GM12875 (cell line): ENCODE data around the gene GZMM.

ENCODE experiments used
- H3K4me3 ChIP-seq: one replicate; pipeline ENCODE4 v1.5.1; 2011; ENCODE audit warnings: low read depth, low read length, control low read depth
- TF ChIP-seq, protein P1 (sequence below): IDR thresholded peaks from 2 replicates; pipeline ENCODE4 v1.5.1; 2011; ENCODE audit warnings: low read depth, mild to moderate bottlenecking, control low read depth, inconsistent platforms, low read length, moderate library complexity, borderline replicate concordance; ENCODE audit not compliant: insufficient read depth

Gene GZMM

DNA sequence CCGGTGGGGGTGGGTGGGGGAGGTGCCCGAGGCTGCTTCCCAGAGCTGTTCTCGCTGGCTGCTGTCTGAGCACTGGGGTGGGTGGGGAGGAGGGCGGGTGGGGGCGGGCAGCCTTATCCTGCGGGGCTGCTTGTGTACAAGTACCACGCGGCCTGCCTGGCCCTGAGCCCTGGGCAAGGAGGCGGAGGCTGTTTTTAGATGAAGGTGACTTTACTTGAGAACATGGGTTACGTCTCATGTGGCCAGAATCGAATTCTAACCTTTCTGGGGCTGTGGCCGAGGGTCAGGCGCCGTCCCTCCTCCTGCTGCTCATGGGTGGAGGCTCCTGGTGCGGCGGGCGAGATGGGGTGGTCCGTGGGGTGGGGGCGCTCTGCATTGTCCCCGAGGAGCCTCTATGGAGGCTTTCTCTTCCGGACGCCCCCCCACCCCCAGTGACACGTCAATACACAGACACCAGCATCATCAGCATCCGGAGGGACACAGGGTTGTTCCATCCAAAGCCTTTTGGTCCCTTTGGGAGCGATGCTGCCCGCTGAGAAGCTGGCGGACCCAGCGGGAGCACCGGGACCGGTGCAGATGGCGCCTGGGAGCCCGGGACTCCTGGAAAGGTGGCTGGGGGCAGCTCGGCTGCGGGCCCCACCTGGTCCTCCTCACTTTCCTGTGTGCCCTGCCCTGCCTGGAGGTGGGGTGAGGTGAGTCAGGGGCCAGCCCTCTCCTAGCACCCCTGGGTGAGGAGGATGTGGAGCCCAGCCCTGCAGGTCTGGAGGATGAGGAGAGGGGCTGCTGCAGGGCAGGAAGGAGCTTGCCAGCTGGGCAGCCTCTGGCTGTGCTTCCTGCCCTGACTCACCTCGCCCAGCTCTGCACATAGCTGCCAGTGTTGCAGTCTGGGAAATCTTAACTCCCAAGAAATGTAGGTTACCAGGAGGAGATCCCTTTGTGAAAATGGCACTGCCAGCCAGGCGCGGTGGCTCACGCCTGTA, 32.0 kb downstream of the GZMM start:
- TF ChIP-seq, protein P1, sequence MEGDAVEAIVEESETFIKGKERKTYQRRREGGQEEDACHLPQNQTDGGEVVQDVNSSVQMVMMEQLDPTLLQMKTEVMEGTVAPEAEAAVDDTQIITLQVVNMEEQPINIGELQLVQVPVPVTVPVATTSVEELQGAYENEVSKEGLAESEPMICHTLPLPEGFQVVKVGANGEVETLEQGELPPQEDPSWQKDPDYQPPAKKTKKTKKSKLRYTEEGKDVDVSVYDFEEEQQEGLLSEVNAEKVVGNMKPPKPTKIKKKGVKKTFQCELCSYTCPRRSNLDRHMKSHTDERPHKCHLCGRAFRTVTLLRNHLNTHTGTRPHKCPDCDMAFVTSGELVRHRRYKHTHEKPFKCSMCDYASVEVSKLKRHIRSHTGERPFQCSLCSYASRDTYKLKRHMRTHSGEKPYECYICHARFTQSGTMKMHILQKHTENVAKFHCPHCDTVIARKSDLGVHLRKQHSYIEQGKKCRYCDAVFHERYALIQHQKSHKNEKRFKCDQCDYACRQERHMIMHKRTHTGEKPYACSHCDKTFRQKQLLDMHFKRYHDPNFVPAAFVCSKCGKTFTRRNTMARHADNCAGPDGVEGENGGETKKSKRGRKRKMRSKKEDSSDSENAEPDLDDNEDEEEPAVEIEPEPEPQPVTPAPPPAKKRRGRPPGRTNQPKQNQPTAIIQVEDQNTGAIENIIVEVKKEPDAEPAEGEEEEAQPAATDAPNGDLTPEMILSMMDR, result no peak
- H3K4me3 ChIP-seq, result no peak overlapping the region

DNA sequence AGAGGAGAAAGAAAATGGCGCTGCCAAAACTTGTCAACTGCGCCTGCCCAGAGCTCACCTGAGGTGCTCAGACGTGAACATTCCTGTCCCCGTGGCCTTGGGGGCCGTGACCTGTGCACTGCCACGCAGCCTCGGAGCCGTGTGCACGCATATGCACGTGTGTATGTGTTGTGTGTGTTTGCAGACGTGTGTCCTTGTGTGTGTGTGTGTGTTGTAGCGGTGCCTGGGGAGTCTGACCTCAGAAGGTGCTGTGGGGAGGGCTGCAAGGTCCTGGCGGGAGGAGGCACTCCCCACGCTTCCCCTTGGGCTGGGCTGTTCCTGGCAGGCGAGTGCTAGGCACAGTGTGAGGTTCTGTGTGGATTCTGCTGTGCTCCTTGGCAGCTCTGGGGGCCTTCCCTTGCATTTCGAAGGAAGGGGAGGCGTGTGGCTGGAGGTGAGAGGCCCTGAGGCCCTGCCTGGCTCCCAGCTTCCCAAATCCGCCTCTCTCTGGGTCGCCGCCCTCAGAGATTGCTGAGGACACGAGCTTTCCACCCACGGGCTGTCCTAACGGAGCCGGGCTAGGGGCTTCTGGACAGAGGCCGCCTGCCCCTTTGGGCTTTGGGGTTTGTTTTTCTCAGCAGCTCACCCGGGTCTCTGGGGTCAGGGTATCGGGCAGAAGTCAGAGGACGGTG, 33.0 kb downstream of the GZMM start:
- TF ChIP-seq, protein P1, result no peak
- no peak overlapping the region for H3K4me3 ChIP-seq

DNA sequence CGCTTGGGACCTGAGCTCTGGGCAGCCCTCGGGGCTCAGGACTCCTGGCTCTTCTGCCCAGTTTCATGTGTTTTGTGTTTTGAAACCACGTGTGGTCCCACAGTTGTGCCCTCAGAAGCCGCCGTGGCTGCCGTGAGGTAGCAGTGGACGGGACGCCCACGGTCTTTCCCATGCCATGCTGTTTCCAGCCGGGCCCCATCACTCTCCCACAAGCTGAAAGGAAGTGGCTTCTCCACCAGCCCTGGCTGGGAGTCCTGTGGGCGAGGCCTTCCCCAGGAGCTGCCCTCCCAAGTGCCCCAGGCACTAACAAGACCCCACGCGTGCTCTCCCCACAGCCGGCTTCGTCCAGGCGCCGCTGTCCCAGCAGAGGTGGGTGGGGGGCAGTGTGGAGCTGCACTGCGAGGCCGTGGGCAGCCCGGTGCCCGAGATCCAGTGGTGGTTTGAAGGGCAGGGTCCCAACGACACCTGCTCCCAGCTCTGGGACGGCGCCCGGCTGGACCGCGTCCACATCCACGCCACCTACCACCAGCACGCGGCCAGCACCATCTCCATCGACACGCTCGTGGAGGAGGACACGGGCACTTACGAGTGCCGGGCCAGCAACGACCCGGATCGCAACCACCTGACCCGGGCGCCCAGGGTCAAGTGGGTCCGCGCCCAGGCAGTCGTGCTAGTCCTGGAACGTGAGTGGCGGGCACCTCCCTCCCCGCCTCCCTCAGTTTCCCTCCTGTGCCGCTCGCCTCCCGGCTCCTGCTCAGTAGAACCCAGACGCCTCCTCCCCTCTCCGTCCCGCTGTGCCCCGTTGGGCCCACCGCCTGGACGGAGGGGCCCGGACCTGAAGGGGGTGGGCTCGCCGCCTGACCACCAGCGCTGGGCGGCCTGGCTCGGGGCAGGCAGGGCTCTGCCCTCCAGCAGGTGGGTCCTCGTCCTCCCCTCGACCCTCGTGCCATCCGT, 33.9 kb downstream of the GZMM start:
- H3K4me3 ChIP-seq, result no peak overlapping the region
- TF ChIP-seq, protein P1, result no peak

DNA sequence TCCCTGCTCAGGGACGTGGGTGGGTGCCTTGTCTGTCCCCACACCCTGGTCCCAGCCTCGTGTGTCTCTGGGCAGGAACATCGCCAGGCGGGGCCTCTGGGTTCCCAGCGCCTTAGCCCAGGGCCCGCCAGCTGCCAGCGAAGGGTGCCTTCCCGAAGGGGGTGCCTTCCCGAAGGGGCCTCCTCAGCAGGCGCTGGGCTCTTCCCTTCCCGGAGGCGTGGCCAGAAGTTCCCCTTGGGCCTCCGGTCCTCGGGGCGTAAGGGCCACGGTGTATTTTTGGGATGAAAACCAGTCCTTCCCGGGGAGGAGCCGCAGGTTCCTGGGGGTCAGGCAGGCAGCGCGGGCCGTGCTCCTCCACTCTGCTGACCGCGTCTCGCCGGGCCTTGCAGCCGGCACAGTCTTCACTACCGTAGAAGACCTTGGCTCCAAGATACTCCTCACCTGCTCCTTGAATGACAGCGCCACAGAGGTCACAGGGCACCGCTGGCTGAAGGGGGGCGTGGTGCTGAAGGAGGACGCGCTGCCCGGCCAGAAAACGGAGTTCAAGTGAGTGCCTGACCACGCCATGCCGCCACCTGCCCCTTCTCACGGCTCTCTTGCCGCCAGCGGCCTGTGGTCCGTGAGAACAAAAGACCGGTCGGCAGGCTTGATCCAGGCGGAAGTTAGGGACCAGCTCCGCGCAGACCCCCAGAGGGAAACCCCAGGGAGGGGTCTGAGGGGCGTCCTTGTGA, 35.4 kb downstream of the GZMM start:
- no peak overlapping the region for H3K4me3 ChIP-seq

DNA sequence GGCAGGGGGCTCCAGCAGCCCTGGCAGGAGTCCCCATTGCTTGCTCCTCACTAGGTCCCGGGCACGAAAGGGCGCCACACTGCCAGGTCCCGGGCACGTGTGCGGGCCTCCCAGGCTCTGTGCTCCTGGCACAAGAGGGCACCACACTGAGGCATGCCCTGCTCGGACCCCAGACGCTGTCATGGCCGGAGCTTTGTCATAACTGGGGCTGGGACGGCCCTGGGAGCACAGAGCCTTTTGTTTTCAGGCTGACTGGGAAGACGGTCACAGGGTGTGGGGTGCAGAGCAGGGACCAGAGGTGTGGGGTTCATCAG, 35.9 kb downstream of the GZMM start:
- no peak overlapping the region for H3K4me3 ChIP-seq
- TF ChIP-seq, protein P1, result no peak

More for the DNA sequence above, 35.4 kb downstream of the GZMM start:
- TF ChIP-seq, protein P1, result no peak

DNA sequence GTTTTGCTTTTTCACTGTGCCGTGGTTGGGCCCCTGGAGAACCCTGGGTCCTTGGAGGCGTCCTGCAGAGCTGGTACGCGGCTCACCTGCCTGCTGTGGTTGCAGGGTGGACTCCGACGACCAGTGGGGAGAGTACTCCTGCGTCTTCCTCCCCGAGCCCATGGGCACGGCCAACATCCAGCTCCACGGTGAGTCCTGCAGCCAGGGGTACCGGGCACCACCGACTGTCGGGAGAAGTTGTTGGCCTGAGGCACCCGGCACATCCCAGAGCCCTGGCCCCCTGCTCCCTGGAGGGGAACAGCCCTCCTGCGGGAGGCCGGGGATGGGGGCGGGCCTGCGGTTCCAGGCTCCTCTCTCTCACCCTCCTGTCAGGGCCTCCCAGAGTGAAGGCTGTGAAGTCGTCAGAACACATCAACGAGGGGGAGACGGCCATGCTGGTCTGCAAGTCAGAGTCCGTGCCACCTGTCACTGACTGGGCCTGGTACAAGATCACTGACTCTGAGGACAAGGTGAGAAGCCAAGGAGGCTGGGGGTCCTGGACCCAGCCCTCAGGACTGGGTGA, 36.5 kb downstream of the GZMM start:
- TF ChIP-seq, protein P1, result no peak
- H3K4me3 ChIP-seq, result no peak overlapping the region
